H9 (cell line): ENCODE data around the gene STARD8. TPM values are rescaled to one million over a fixed set of nuclear protein-coding genes. Genes with fewer than 3 reads are reported as not detected.

Experiments
- DNase-seq: peaks from one replicate; pipeline ENCODE4 v3.0.0-alpha.2; 2017
- H2AFZ ChIP-seq: one replicate; pipeline ENCODE4 v1.6.1; 2013; ENCODE audit warnings: mild to moderate bottlenecking, low read length, control low read depth, moderate library complexity
- H2AK5ac ChIP-seq: 2 replicates; pipeline ENCODE4 v1.6.1; 2013; ENCODE audit warnings: low read length, control low read depth, mixed read lengths; ENCODE audit not compliant: insufficient read length
- H2BK120ac ChIP-seq: one replicate; pipeline ENCODE4 v1.6.1; 2013; ENCODE audit warnings: low read depth, mild to moderate bottlenecking, low read length, control low read depth, inconsistent platforms; ENCODE audit not compliant: poor library complexity, severe bottlenecking
- H2BK12ac ChIP-seq: 2 replicates; pipeline ENCODE4 v1.6.1; 2013; ENCODE audit warnings: low read length, control low read depth, mixed read lengths, low read depth; ENCODE audit not compliant: insufficient read length
- H2BK15ac ChIP-seq: 2 replicates; pipeline ENCODE4 v1.6.1; 2013; ENCODE audit warnings: low read depth, low read length, control low read depth
- H2BK20ac ChIP-seq: one replicate; pipeline ENCODE4 v1.6.1; 2013; ENCODE audit warnings: low read depth, mild to moderate bottlenecking, low read length, control low read depth, inconsistent platforms; ENCODE audit not compliant: poor library complexity, severe bottlenecking
- H2BK5ac ChIP-seq: 2 replicates; pipeline ENCODE4 v1.6.1; 2013; ENCODE audit warnings: low read length, control low read depth, mixed read lengths; ENCODE audit not compliant: insufficient read length
- H3K14ac ChIP-seq: 2 replicates; pipeline ENCODE4 v1.6.1; 2013; ENCODE audit warnings: low read length, control low read depth; ENCODE audit not compliant: insufficient read depth
- H3K18ac ChIP-seq: 2 replicates; pipeline ENCODE4 v1.6.1; 2013; ENCODE audit warnings: low read depth, mild to moderate bottlenecking, mixed read lengths, low read length, control low read depth; ENCODE audit not compliant: insufficient read length
- H3K23ac ChIP-seq: 2 replicates; pipeline ENCODE4 v1.6.1; 2013; ENCODE audit warnings: low read length, control low read depth, mixed read lengths, low read depth; ENCODE audit not compliant: insufficient read length
- H3K23me2 ChIP-seq: 2 replicates; pipeline ENCODE4 v1.6.1; 2013; ENCODE audit warnings: low read depth, mild to moderate bottlenecking, mixed read lengths, low read length, control low read depth; ENCODE audit not compliant: insufficient read length, poor library complexity, severe bottlenecking
- H3K27ac ChIP-seq: 2 replicates; pipeline ENCODE4 v1.5.1; 2013; ENCODE audit warnings: low read length, control low read depth, mixed read lengths, low read depth; ENCODE audit not compliant: insufficient read length
- H3K27me3 ChIP-seq: 2 replicates; pipeline ENCODE4 v1.6.1; 2013; ENCODE audit warnings: low read length, control low read depth, inconsistent platforms; ENCODE audit not compliant: insufficient read depth
- H3K4ac ChIP-seq: 2 replicates; pipeline ENCODE4 v1.6.1; 2013; ENCODE audit warnings: low read depth, mild to moderate bottlenecking, control low read depth, inconsistent platforms, low read length, moderate library complexity
- H3K4me1 ChIP-seq: 2 replicates; pipeline ENCODE4 v1.6.1; 2013; ENCODE audit warnings: low read length, control low read depth, inconsistent platforms; ENCODE audit not compliant: insufficient read depth
- H3K4me2 ChIP-seq: 2 replicates; pipeline ENCODE4 v1.6.1; 2013; ENCODE audit warnings: low read length, control low read depth, mixed read lengths; ENCODE audit not compliant: insufficient read length, insufficient read depth
- H3K56ac ChIP-seq: 2 replicates; pipeline ENCODE4 v1.6.1; 2013; ENCODE audit warnings: low read depth, mild to moderate bottlenecking, mixed read lengths, low read length, control low read depth; ENCODE audit not compliant: insufficient read length
- H3K79me1 ChIP-seq: 2 replicates; pipeline ENCODE4 v1.6.1; 2013; ENCODE audit warnings: low read depth, mild to moderate bottlenecking, moderate library complexity, low read length, control low read depth, inconsistent platforms; ENCODE audit not compliant: insufficient read depth, poor library complexity, severe bottlenecking
- H3K79me2 ChIP-seq: 2 replicates; pipeline ENCODE4 v1.6.1; 2013; ENCODE audit warnings: low read length, control low read depth, inconsistent platforms; ENCODE audit not compliant: insufficient read depth
- H3K9ac ChIP-seq: 2 replicates; pipeline ENCODE4 v1.6.1; 2013; ENCODE audit warnings: low read length, control low read depth, mixed read lengths; ENCODE audit not compliant: insufficient read length; ENCODE audit errors: extremely low read depth
- H3K9me3 ChIP-seq: one replicate; pipeline ENCODE4 v1.6.1; 2013; ENCODE audit warnings: low read depth, low read length, inconsistent platforms; ENCODE audit not compliant: control insufficient read depth
- H3T11ph ChIP-seq: one replicate; pipeline ENCODE4 v1.6.1; 2013; ENCODE audit warnings: mild to moderate bottlenecking, low read length, control low read depth, inconsistent platforms
- H4K20me1 ChIP-seq: one replicate; pipeline ENCODE4 v1.6.1; 2013; ENCODE audit not compliant: control insufficient read depth, insufficient read length, insufficient read depth
- H4K5ac ChIP-seq: 2 replicates; pipeline ENCODE4 v1.6.1; 2013; ENCODE audit warnings: low read depth, mild to moderate bottlenecking, mixed read lengths, low read length, control low read depth; ENCODE audit not compliant: insufficient read length
- H4K8ac ChIP-seq: replicated peaks from 2 replicates; pipeline ENCODE4 v1.6.1; 2013; ENCODE audit warnings: low read length, control low read depth, mixed read lengths, low read depth; ENCODE audit not compliant: insufficient read length
- H4K91ac ChIP-seq: 2 replicates; pipeline ENCODE4 v1.6.1; 2013; ENCODE audit warnings: low read depth, mild to moderate bottlenecking, moderate library complexity, mixed read lengths, low read length, control low read depth; ENCODE audit not compliant: insufficient read length
- H3K27ac Mint-ChIP-seq, 3 experiments: 2 replicates in 2 of 3; 3 replicates in 1 of 3; pipeline ENCODE4 v1.8.0; 2020 to 2021; ENCODE audit warnings: mixed read lengths in 3 of 3, mild to moderate bottlenecking in 1 of 3, moderate library complexity in 1 of 3
- H3K27me3 Mint-ChIP-seq: 2 replicates; pipeline ENCODE4 v1.8.0; 2021; ENCODE audit warnings: low read depth, mild to moderate bottlenecking, moderate library complexity, mixed read lengths
- H3K36me3 Mint-ChIP-seq, 3 experiments: 2 replicates in 2 of 3; 3 replicates in 1 of 3; pipeline ENCODE4 v1.8.0; 2020 to 2021; ENCODE audit warnings: low read depth in 3 of 3, mixed read lengths in 3 of 3; ENCODE audit not compliant: insufficient read depth in 1 of 3
- H3K4me1 Mint-ChIP-seq, 2 experiments: 2 replicates each; pipeline ENCODE4 v1.8.0; 2020; ENCODE audit warnings: mixed read lengths in 2 of 2
- H3K4me3 Mint-ChIP-seq, 2 experiments: 2 replicates in 1 of 2; 3 replicates in 1 of 2; pipeline ENCODE4 v1.8.0; 2020 to 2021; ENCODE audit warnings: mild to moderate bottlenecking in 2 of 2, mixed read lengths in 2 of 2, moderate library complexity in 1 of 2
- H3K9me3 Mint-ChIP-seq, 2 experiments: 2 replicates in 1 of 2; 3 replicates in 1 of 2; pipeline ENCODE4 v1.8.0; 2020; ENCODE audit warnings: mild to moderate bottlenecking in 2 of 2, mixed read lengths in 2 of 2, moderate library complexity in 1 of 2
- CTCF ChIP-seq: fragments of 200-600 bp; sonication (generic); conservative IDR thresholded peaks from 3 replicates; pipeline ENCODE4 v1.8.0; 2021; ENCODE audit warnings: antibody characterized with exemption, mild to moderate bottlenecking
- WGBS: extraction: QIAGEN DNeasy Blood & Tissue Kit; methylation state at CpG from one replicate; pipeline ENCODE4 v1.1.7; 2013; ENCODE audit warnings: missing lambda C conversion rate, low lambda C conversion rate, mixed read lengths; ENCODE audit not compliant: insufficient read length; ENCODE audit errors: extremely low coverage; 5-methylcytosine and 5-hydroxymethylcytosine counted together
- total RNA-seq: library from RNA; stranded (reverse); gene quantifications from 2 replicates; pipeline ENCODE4 v1.2.1, GENCODE V29; 2021

Gene STARD8
- total RNA-seq, 1 experiment from 2014 or later: 0.52 TPM

DNA sequence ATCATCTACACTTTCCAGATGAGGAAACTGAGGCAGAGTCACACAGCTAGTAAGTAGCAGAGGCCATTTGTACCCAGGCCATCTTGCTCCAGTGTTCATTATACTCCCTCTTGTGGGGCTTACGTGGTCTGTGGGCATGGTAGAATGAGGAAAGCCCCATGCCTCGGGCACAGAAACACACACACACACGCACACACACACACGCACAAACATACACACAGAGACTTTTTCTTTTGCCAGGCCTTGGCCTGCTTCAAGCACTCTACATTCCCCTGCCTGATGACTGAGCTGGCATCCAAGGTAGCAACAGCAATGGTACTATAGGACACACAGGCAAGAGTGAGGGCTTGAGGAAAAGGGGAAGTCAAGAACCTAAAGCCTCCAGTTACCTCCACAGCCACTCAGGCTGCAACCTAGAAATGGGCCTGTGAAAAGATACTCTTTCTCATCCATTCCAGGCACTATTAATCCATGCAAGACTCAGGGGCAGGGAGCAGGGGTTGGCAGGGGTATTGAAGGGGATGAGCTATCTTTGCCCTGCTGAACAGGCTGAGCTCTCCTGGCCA, 43.6 kb downstream of the STARD8 start:
- Histone ChIP-seq H3K9me3 (peaks cover 33% of the 10 kb centered on the region), H3K23me2 (no peaks in the 10 kb centered on the region), H3K79me1 (no peaks in the 10 kb centered on the region), H2BK20ac (no peak overlapping the region), H4K5ac (no peak overlapping the region), H4K20me1 (no peaks in the 10 kb centered on the region), H2BK12ac (no peak overlapping the region), H3K27ac (no peak overlapping the region), H3K14ac (no peak overlapping the region), H3K4me2 (no peak overlapping the region), H2AFZ (no peak overlapping the region), H2BK15ac (no peak overlapping the region), H3K9ac (no peak overlapping the region), H3K23ac (no peak overlapping the region), H3K4me1 (peaks cover 4% of the 10 kb centered on the region; the same call in 1 of the 2 replicates), H2BK120ac (no peak overlapping the region), H3K56ac (no peak overlapping the region), H3K18ac (no peak overlapping the region), H4K91ac (no peak overlapping the region), H2AK5ac (no peak overlapping the region), H2BK5ac (no peak overlapping the region), H3T11ph (no peak overlapping the region), H3K79me2 (no peaks in the 10 kb centered on the region), H3K4ac (no peak overlapping the region), H4K8ac (no peak overlapping the region), H3K27me3 (no peaks in the 10 kb centered on the region; the same call in 1 of the 2 replicates)
- DNase-seq: no peak
- H3K4me3 Mint-ChIP-seq: no peak overlapping the region
- H3K36me3 Mint-ChIP-seq: peaks cover 0 to 5% (median 0%) of the 10 kb centered on the region in 3 experiments; a peak in 4 of 7 replicates
- no CpG with 5 or more reads among the region's 4 CpGs for WGBS
- peaks cover 15 to 31% of the 10 kb centered on the region in 2 experiments; a peak in 3 of 4 replicates for H3K4me1 Mint-ChIP-seq
- TF ChIP-seq CTCF: no peak
- H3K9me3 Mint-ChIP-seq: peaks cover 61 to 66% of the 10 kb centered on the region in 2 experiments
- H3K27me3 Mint-ChIP-seq: peaks cover 45% of the 10 kb centered on the region
- H3K27ac Mint-ChIP-seq: no peak overlapping the region; a peak in 1 of 7 replicates
